ENCODE data around the gene SUSD2.
"Not testable (repeated sequence)": the region's sequence is repeated elsewhere in the genome, so short reads cannot be mapped to it uniquely, and the experiment has no call there.

The SUSD2 gene

DNA sequence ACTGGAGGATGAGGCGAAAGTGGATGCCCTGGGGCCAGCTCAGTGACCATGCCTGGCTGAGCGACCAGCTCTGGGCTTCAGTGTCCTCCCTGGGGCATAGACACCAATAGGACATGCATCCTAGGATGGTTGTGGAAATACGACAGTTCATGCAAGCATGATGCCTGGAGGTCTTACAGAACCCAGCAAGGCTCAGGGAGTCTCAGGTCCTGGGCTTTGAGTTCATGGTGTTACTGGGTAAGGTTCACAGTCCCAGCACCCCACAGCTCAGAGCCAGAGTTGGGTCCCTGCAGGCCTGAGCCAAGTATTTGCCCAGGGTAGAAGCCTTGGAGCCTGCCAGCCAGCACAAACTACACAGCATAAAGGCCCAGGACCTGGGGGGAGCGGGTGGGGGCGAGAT, 4.2 kb upstream of the SUSD2 start:
- no peak for DNase-seq (ENCODE audit: low read depth)

DNA sequence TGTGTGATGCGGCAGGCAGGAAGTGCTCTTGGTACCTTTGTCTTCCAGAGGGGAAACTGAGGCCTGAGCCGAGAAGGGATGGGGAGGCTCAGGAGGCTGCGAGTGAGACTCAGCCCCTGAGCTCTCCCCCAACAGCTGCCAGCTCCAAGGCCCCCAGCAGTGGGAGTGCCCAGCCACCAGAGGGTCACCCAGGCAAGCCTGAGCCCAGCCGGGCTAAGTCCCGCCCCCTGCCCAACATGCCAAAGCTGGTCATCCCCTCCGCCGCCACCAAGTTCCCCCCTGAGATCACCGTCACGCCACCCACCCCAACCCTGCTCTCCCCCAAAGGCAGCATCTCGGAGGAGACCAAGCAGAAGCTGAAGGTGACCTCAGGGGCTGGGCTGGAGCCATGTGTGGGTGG, 3.8 kb upstream of the SUSD2 start:
- DNase-seq (ENCODE audit: low read depth) = no peak

DNA sequence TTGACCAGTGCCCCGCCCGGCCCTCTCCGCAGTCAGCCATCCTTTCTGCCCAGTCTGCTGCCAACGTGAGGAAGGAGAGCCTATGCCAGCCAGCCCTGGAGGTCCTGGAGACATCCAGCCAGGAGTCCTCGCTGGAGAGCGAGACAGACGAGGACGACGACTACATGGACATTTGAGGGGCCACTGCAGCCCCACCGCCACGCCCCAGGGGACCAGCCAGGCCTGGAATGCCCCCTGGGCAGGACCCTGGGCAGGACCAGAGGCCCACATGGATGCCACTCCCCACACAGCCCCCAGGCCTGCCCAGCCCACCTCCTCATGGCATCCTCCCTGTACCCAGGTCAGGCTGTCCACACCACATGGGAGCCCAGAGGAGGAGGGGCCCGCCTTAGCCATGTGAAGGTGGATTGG, 3.3 kb upstream of the SUSD2 start:
- DNase-seq (ENCODE audit: low read depth) = no peak

DNA sequence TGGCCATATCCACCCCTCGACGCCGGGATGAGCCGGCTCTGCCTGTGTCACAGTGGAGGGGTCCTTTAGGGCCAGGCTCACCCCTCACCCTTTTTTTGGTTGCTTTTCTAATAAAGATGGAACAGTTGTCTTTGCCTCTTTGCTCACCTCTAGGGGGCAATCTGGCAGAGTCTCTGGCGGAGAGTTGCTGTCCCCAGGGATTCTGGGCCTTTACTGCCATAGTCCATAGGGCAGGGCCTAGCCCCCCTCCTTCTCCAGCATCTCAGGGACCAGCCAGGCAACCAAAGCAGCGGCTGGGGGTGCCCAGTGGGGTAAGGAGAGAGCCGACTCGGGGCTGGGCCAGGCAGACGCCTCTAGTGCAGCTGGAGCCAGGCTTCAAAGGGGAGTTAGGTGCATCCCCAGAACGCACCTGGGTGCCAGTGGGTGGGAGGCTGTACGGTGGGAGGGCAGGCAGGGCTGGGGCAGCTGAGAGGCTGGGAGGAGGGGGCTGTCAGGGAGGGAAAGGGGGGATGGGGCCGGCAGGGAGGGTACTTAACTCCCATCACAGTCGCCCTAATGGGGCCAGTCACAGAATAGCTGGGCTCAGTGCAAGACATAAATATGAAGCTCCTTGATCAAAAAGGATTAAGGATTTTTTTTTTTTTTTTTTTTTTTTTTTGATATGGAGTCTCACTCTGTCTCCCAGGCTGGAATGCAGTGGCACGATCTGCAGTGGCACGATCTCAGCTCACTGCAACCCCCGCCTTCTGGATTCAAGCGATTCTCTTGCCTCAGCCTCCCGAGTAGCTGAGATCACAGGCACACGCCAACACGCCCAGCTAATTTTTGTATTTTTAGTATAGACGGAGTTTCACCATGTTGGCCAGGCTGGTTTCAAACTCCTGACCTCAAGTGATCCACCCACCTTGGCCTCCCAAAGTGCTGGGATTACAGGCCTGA, 2.5 kb upstream of the SUSD2 start:
- DNase-seq (ENCODE audit: low read depth) = no peak

DNA sequence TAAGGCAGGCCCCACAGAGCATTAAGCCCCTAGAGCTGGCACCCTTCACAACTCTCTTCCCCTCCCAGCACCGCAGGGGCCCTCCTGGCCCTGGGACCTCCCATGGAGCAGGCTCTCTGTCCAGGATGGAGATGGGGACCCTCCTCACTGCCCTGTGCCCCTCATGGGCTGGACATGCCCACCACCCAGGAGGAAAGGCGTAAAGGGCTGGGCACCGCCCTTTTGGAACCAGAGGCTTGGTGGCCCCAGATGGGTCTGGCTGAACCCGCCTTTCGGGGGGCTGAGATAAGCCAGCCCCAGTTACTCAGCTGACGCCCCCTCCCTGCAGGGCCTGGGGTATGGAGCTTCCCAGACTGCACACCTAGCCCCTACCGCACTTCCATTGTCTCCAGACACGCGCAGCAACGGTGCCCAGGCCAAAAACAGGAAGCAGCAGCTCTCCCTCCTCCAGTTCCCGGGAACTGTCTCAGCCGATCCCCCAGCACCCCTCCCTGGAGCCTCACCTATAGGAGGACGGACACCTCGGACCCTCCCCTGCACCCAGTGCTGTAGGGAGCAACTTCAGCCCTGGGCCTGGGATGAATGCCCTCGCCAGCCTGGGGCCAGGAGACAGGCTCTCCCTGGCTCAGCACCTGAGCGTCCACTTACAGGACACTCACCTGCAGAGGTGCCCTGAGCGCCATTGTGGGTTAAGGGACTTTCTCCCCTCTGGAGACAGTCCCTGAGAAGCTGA, 1.6 kb upstream of the SUSD2 start:
- no peak for DNase-seq (ENCODE audit: low read depth)

DNA sequence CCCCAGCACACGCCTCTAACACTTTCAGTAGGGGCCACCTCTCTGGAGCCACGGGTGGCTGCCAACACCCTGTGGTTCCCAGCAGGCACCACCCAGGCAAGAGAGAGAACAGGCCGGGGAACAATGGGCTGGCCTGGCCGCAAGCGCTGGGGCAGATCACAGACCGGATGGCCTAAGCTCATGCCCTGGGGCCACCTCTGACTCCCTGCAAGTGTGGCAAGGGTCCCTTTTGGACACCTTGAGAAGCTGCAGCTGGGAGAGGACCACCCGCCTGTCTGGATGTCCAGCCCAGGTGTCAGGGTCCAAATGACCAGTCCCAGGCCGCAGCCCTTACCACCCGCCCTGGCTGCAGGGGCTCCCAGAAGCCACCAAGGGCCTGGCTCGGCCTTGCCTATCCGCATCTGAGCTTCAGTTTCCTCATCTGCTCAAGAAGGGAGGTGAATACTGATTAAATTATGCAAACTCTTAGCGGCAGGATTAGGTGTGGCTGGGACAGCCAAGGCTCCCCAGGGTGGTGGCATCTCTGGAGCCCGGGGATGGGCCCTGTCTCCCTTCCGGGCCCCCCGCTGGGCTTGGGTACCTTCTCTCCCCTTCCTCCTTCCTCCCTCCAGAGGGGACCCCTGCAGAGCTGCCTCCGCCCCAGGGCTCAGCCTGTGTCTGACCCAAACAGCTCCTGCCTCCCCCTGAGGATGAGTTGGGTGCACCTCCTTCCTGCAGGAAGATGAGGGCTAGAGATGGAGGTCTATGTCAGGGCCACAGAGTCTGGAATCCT, 785 bp upstream of the SUSD2 start:
- no peak for DNase-seq (ENCODE audit: low read depth)

DNA sequence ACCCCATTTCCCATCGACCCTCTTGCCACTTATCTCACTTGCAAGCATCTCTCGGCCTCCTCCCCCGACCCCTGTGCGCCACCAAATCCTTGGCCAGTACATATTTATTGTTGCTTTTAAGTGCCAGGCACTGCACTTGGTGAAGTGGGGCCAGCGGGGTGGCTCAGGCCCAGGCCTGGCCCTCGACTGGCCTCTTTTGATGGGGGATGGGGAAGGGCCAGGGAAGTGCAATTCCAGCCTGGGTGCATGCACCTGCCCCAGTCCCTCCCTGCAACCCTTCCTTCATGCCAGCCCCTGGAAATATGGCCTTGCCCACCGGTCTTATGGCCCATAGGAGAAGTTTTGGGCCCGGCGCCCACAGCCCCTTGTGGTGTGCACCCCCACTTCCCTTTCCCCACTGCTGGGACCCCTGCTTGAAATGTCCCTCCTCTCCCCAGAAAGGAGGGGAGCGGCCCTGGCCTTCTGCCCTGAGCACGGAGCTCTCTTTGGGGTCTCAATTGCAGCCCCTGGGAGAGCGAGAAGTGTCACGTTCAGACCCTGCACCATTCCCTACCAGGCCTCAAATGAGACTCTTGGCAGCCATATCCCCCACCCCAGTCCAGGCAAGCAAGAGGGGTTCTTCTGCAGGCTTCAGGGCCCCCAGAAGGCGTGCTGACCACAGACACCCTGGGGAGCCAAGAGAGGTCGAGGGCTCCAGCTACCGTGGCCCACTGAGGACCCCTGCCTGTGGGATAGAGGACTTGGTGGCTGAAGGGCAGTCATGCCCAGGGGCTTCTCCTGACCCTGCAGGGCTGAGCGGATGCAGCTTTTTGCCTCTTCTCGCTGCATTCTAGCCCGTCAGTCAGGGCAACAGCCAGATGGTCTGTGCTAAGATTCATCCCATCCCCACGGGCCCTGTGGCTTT, 961 bp downstream of the SUSD2 start:
- no peak for DNase-seq (ENCODE audit: low read depth)

DNA sequence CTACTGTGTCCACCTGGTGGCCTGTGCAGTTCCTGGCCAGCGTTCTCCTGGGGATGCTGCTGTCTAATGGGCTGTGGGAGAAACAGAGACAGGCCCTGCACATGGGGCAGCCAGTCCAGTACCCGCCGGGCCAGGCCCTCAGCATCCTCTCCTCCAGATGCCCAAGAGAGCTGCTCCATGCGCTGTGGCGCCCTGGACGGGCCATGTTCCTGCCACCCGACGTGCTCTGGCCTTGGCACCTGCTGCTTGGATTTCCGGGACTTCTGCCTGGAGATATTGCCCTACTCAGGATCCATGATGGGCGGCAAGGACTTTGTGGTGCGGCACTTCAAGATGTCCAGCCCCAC, 1.6 kb downstream of the SUSD2 start:
- DNase-seq (ENCODE audit: low read depth) = not testable (repeated sequence)

DNA sequence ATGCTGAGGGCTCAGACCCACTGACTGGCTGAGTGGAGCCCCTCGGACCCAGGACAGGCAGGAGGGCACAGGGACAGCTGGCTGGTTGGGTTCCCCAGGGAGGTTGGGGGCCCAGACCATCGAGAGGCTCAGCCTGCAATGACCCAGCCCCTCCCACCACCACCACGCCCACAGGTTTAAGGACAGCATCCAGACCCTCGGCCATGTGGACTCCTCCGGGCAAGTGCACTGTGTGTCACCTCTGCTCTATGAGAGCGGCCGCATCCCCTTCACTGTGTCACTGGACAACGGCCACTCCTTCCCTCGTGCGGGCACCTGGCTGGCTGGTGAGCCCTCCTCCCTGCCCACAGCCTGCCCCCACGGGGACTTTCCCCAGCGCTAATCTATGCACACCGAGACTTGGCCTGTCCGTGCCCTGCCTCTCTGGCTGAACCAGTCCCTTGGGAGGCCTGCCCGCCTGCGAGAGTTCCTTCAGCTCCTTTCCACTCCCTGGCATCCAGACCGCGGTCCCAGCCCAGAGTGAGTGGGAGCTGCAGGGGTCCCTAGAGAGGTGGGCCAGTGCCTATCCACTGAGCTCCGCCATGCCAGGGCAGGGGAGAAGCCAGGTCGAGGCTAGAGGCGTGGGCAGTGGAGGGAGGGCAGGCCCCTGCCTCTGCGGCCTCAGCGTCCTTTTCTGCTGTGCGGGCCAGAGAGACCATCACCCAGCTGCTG, 2.2 kb downstream of the SUSD2 start:
- DNase-seq (ENCODE audit: low read depth) = no peak

DNA sequence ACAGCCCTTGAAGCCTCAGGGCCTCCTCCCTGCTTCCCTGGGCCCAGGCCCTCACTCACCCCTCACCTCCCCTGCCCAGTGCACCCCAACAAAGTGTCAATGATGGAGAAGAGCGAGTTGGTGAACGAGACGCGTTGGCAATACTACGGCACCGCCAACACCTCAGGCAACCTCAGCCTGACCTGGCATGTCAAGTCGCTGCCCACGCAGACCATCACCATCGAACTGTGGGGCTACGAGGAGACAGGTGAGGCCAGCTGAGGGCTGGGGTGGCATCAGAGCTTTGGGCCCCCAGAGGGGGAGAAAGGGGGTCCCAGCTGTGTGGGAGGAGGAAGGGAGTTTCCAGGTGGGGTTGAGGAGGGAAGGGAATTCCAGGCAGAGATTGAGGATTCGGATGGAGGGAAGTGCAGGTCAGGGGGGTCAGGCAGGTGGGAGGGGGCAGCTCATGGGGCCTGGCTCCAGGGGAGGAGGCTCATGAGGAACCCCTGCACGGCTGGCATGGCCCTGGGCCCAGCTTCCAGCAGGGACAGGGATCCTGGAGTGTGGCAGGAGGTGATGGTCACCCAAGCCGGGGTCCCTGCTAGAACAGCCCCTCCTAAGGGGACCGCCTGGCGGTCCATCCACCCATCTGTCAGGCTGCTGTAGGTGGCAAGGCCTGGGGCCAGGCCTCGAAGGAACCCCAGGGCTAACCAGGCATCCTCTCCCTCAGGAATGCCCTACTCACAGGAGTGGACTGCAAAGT, 2.9 kb downstream of the SUSD2 start:
- DNase-seq (ENCODE audit: low read depth) = no peak

DNA sequence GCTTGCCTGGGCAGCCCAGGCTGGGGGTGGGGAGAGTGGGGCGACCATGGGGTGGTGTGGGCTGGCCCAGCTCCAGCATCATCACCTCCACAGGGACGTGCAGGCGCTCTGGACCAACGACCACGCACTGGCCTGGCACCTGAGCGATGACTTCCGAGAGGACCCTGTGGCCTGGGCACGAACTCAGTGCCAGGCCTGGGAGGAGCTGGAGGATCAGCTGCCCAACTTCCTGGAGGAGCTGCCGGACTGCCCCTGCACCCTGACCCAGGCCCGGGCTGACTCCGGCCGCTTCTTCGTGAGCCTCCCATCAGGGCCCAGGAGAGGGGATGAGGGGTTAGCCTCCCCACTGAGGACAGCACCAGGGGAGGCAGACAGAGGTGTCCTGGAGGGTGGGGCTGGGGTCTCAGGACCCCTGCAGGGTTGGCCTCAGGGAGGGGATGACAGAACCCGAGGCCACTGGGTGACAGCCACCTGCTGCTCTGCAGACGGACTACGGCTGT, 3.8 kb downstream of the SUSD2 start:
- DNase-seq (ENCODE audit: low read depth) = no peak

DNA sequence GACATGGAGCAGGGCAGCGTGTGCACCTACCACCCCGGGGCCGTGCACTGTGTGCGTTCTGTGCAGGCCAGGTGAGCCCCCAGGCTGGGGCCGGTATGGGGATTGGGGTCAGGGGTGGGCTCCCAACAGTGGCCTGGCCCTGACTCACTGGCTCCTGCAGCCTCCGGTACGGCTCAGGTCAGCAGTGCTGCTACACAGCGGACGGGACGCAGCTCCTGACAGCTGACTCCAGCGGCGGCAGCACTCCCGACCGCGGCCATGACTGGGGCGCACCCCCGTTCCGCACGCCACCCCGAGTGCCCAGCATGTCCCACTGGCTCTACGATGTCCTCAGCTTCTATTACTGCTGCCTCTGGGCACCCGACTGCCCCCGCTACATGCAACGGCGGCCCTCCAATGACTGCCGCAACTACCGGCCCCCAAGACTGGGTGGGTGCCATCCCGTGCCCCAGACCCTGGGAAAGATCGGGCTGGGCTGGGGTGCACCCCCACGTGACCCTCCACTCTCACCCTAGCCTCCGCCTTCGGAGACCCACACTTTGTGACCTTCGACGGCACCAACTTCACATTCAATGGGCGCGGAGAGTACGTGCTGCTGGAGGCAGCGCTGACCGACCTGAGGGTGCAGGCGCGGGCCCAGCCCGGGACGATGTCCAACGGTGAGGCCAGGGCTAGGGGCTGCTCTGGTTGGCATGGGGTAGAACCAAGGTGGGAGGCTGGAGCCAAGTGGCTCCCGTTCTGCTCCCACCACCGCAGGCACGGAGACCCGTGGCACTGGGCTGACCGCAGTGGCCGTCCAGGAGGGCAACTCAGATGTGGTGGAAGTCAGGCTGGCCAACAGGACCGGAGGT, 4.4 kb downstream of the SUSD2 start:
- no peak for DNase-seq (ENCODE audit: low read depth)

DNA sequence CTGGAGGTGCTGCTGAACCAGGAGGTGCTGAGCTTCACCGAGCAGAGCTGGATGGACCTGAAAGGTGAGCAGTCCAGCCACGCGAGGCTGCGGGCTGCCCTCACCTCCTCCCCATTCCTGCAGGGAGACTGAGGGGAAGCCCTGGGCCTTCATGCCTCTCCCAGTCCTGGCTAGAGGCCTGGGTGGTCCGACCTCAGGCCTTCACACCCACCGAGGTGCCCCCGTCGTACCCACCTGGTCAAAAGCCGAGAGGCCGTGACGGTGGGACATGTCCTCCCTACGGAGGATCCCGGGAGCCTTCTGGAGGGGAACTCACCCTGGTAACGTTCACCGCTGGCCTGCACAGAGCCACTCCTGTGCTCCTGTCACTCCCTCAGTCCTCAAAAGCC, 5.1 kb downstream of the SUSD2 start:
- DNase-seq (ENCODE audit: low read depth) = no peak

DNA sequence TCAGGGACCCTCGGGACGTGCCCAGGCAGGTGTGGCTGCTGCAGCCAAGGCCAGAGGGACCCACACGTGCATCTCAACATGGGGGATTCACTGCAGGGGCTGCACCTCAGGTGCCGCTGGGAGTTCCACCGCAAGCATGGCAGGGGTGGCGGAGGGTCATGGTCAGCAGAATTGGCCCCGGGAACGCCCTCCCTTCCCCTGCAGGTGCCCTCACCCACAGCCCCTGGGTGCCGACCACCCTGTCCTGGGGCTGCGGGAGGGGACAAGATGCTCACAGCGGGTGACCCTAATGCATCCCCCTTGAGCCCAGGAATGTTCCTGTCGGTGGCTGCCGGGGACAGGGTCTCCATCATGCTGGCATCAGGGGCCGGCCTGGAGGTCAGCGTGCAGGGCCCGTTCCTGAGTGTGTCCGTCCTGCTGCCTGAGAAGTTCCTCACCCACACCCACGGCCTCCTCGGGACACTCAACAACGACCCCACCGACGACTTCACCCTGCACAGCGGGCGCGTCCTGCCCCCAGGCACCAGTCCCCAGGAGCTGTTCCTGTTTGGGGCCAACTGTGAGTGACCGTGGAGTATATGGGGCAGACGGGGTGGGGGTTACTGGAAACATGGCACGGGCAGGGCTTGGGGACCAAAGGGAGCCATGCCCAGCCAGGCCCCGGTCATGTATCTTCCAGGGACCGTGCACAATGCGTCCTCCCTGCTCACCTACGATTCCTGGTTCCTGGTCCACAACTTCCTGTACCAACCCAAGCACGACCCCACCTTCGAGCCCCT, 5.8 kb downstream of the SUSD2 start:
- no peak for DNase-seq (ENCODE audit: low read depth)

DNA sequence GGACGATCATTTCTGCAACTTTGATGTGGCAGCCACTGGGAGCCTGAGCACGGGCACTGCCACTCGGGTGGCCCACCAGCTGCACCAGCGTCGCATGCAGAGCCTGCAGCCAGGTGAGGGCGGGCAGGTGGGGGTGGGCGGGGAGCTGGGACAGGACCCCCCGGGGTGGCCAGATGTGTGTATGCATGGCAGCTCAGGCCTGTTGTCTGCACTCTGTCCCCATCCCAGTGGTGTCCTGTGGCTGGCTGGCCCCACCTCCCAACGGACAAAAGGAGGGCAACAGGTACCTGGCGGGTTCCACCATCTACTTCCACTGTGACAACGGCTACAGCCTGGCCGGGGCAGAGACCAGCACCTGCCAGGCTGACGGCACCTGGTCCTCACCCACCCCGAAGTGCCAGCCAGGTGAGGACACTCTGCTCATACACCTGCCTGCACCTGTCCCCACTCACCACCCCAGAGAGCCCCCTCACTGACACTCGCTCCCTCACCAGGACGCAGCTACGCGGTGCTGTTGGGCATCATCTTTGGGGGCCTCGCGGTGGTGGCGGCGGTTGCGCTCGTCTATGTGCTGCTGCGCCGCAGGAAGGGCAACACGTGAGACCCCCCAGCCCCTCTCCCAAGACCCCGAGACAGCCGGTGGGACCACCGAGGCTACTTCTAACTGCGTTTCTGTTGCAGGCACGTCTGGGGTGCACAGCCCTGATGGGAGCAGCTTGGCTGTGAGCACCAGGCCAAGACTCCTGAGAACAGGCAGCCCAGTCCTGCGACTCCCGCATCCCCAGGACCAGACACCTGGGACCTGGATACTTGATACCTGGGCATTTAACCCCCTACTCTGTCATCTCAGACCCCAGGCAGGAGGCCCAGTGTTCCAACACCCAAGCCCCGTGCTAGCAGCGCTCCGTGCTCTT, 6.7 kb downstream of the SUSD2 start:
- DNase-seq (ENCODE audit: low read depth) = no peak

DNA sequence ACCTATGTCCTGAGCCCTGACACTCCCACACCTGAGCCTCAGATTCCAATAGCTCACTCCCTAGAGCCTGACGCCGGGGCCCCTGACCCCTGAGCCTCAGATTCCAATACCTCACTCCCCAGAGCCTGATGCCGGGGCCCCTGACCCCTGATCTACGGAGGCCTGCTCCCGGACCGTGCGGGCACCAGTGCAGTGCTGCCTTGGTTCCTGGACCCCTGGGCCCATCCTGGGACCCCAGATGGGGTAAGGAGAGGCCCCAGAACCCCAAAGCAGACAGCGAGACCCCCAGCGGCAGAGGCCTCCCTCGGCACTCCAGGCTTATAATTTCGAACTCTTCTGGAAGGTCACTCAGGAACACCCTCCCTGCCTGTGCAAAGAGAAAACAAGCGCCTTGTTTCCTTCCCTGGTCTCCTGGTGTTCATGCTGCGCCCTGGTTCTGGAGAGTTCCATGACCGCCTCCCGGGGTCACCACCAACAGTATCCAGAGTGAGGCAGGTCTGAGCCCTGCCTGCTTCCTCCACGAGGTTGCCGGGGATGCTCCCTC, 7.5 kb downstream of the SUSD2 start:
- DNase-seq (ENCODE audit: low read depth) = no peak
